Stimulated activated CD4-positive, alpha-beta T cell treated with anti-CD3 and anti-CD28 coated beads, TNF-alpha, amount 100 ng/mL, for 24 hours (primary cell): ENCODE results near the gene PAK1.

Experiments used
- DNase-seq, 3 experiments: peaks; one replicate each; pipeline ENCODE4 v3.0.0-alpha.2; 2020; ENCODE audit warnings: low read depth in 3 of 3

Gene PAK1

GRCh38 chr11:77371646-77372045 lies 102.2 kb downstream of the PAK1 start:
- DNase-seq = no peak

DNA sequence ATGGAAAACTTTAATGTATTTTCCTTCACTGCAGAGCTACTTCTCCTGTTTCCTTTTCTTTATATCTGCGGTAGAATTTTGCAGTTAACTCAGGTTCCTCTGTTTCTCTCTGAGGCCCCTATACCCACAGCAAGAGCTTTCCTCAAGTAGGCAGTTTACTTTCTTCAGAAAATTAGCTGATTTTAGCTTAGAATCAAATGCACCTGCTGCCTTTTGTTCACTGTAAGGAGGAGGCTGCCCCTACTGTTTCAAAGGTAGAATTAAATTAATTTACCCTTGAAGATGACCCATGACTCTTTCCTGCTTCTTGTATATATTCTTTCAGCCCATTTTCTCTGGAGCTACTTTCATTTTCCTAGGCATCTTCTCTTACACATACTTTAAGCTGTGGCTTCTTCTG lies 103.7 kb downstream of the PAK1 start:
- no peak for DNase-seq

DNA sequence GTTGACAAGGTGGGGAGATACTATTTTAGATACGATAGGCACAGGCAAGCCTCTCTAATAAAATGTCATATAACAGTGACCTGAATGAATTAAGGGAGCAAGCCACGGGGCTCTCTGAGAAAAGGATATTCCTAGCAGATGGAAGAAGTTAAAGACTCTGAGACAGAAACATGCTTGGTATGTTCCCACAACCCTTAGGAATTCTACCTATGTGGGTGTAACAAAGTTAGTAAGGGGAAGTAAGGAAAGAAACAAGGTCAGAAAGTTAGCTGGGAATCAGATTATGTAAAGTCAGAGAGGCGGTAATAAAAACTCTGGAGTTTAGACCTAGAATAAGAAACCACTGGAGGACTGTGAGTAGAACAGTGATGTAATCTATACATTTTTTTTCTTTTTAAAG lies 112.7 kb downstream of the PAK1 start:
- no peak for DNase-seq

- DNase-seq = no peak
Measured at GRCh38 chr11:77359481-77359880, 114.4 kb downstream of the PAK1 start.

- no peak for DNase-seq
Measured at GRCh38 chr11:77353131-77353530, 120.8 kb downstream of the PAK1 start.

DNA sequence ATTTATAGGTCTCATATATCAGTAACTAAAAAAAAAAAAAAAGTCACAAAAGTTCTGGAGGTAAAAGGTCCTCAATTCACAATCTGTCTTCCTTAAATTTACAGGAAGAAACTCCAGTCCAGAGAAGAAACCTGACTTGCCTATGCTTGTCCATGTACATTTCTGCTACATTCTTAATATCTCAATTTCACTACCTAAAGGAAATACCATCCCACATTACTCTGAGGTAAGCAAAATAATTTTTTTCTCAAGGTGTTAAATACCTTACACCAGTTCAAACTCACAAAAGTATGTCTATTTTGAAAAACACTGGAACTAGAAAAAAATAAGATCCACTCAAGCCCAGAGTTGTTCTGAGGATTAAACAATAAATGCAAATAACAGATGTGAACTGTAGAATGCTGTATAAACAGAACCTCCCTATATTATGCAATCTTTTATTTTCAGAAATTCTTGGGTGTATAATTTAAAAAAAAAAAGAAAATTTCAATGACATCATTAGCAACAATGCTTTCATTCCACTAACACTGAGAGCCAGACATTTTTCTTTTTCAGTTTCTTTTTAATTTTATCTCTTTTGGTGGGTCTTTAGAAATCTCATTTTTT lies 122.5 kb downstream of the PAK1 start:
- no peak for DNase-seq

DNA sequence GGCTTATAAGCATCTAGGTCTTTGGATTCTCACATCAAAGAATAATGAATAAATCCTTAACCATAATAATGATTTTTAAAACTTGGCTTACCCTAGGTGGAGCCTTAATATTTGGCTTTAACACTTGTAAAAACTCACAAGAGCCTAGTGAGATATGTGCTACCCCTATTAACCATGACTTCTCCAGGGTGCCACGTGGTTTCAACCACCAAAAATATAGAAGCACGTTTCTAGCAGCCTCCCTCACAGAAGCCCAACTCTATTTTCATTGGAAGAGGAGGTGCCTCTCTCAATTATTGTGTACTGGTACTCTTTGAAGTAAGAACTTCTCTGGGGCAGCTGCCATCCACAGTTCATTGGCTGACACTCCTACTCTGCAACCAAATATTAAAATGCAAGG lies 125.9 kb downstream of the PAK1 start:
- DNase-seq = no peak

GRCh38 chr11:77346906-77347603 lies 126.8 kb downstream of the PAK1 start:
- no peak for DNase-seq

DNA sequence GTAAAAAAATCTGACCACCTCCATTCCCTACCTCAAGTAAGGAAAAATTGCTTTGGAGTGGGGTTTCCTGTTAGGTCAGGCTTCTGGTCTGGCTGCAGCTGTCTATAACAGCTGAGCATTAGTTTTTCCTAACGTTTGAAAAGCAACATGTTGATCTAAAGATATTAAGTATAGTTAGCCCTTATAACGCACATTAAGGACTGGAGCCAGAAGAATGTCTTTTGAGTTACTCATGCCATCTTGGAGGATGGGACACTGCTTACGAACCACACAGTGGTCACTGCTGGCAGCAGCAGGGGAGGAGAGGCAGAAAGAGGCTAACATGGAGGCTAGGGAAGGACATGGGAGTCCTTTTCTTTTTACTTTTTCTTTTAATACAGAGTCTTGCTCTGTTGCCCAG lies 128.3 kb downstream of the PAK1 start:
- no peak for DNase-seq

DNA sequence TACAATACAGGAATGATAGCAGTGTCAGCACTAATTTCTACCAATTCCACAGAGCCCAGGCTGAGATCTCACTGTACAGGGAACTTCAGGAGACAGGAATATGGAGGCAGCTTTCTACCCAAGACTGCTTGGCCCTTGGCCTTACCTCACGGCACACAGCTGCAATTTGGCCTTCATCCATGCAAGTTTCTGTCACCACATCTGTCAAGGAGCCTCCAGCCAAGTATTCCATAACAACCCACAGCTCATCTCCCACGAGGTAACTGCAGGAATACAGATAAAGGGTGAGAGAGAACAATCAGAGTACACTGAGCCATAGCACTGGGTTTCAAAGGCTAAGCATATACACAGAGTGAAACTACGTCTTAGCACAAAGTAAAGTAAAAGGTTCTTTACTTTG lies 133.4 kb downstream of the PAK1 start:
- DNase-seq = no peak

DNA sequence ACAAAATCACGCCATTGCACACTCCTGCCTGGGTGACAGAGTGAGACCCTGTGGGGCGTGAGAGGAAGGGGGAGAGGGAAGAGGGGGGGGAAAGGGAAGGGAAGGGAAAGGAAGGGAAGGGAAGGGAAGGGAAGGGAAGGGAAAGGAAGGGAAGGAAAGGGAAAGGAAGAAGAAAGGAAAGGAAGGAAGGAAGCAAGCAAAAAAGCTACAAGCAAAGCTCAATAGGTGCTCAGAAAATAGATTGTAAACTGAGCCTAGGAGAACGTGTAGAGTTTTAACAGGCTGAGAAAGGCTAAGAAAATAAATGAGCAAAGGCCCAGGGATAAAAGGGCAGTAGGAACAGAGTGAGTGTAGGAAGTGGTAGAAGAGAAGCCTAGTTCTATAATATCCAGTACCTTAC lies 141.6 kb downstream of the PAK1 start:
- DNase-seq = no peak

- DNase-seq = no peak
Measured at GRCh38 chr11:77325159-77325558, 148.7 kb downstream of the PAK1 start.

- no peak for DNase-seq
Measured at GRCh38 chr11:77324508-77324907, 149.4 kb downstream of the PAK1 start.

DNA sequence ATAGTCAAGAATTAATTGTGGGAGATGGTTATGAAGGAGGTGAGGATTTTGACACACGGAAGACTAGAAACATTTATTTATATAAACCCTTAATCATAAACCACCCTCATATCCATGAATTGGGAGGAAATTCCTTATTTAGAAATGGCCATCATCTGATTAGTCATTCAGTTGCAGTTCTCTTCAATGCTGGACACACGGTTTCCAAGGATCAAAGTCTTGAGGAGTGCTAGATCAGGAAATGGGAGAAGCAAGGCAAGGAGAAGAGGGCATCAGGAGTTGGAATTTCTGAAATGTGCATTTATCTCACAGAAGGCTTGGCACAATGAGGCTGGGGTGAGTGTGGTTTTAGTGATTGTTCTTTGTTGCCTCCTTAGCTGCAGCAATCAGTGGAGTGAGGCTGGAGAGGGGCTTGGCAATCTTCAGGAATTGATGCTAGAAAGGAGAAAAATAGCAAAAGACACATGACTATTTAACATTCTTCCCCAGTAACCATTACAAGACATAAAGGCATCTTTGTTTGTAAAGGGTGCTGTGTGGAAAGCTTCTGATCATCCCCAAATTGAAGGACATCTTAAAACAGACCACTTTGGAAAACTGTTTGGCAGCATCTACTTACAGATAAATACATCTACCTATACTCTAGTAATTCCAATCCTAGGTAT lies 150.8 kb downstream of the PAK1 start:
- DNase-seq = no peak

DNA sequence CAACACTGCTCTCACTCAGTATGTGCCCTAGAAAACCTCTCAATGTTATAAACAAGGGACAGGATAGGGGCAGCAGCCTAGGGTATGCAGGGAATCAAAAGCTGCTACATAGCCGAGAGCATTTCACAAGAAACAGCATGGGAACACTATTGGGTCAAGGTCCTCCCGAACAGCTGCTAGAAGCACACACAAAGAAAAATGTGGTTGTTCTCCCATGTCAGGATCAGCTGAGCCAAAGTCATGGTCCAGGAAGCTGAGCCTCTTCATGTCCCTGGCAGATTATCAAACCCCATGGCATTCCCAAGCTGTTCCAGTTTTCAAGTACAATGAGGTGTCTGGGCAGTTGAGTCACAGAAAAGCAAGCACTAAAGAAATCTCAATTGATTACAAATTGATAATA lies 151.4 kb downstream of the PAK1 start:
- no peak for DNase-seq

- DNase-seq = no peak
Measured at GRCh38 chr11:77320351-77320750, 153.5 kb downstream of the PAK1 start.

- no peak for DNase-seq
Measured at GRCh38 chr11:77318600-77318999, 155.3 kb downstream of the PAK1 start.

DNA sequence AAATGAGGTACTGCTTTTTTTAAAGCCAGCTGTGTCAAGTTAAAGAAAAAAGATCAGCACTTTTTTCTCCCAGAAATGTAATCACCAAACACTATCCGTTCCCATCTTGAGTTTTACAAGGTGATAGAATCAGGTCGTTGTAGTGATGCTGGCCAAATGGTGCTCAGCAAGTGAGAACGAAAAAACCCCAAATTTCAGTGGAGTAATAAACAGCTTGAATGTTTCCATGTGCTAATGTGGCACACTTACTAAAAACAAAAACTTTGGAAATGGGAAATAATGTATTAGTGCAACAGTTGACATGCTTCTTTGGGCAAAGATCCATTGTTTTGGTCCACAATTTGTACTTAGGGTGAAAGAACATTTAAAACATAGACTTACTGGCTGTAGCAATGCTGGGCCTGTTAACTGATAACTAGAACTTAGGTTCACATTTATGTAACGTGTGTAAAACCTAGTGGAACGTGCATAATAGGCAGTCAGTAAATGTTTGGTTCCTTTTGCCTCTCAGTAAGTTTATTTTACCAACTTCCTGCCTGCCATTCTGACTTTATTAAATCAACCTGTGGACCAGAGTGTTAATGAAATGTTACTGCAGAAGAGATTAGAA lies 157.1 kb downstream of the PAK1 start:
- DNase-seq = no peak

DNA sequence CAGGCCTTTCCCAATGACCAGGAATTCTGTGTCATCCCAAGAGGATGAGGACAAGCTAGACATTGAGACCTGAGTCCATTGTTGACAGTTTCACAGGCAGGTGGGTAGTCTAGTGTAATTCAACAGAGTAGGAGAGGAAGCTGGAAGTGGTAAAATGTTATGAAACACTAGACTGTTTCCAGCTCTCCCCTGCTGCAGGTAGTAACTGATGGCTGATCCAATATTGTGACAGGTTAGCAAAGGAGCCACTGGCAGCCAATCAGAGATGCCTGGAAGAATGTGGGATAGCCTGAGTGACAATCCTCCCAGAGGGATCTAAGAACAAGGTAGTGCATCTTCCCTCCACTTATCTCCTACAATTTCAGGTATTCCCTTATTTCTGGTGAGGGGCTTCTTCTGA lies 161.8 kb downstream of the PAK1 start:
- no peak for DNase-seq

GRCh38 chr11:77311701-77312100 lies 162.2 kb downstream of the PAK1 start:
- no peak for DNase-seq

GRCh38 chr11:77310721-77311120 lies 163.2 kb downstream of the PAK1 start:
- DNase-seq = no peak

GRCh38 chr11:77309401-77310085 lies 164.4 kb downstream of the PAK1 start:
- no peak for DNase-seq
